PFSK-1 (cell line): ENCODE results near the gene CXCL9.

Experiments used
- FOXP2 ChIP-seq: optimal IDR thresholded peaks from 2 replicates; pipeline ENCODE3; 2011; ENCODE audit warnings: borderline replicate concordance, control low read depth, inconsistent platforms; ENCODE audit not compliant: insufficient read depth; ENCODE audit errors: extremely low read length, extremely low read depth
- POLR2AphosphoS5 ChIP-seq: IDR thresholded peaks from 2 replicates; pipeline ENCODE4 v1.6.1; 2012; ENCODE audit warnings: low read depth, mild to moderate bottlenecking, control low read depth, low read length, moderate library complexity
- REST ChIP-seq, 2 experiments: IDR thresholded peaks; 2 replicates each; pipeline versions ENCODE4 v1.6.1 to v1.8.0; 2011 to 2012; ENCODE audit warnings: low read depth in 2 of 2, low read length in 2 of 2, control low read depth in 1 of 2, inconsistent platforms in 1 of 2, mild to moderate bottlenecking in 1 of 2, moderate library complexity in 1 of 2; ENCODE audit not compliant: insufficient read depth in 1 of 2
- SIN3A ChIP-seq: IDR thresholded peaks from 2 replicates; pipeline ENCODE4 v1.6.1; 2012; ENCODE audit warnings: mild to moderate bottlenecking, low read length, moderate library complexity, borderline replicate concordance; ENCODE audit not compliant: insufficient read depth
- TAF1 ChIP-seq: IDR thresholded peaks from 2 replicates; pipeline ENCODE4 v1.6.1; 2012; ENCODE audit warnings: low read length, control low read depth, borderline replicate concordance; ENCODE audit not compliant: insufficient read depth

DNA sequence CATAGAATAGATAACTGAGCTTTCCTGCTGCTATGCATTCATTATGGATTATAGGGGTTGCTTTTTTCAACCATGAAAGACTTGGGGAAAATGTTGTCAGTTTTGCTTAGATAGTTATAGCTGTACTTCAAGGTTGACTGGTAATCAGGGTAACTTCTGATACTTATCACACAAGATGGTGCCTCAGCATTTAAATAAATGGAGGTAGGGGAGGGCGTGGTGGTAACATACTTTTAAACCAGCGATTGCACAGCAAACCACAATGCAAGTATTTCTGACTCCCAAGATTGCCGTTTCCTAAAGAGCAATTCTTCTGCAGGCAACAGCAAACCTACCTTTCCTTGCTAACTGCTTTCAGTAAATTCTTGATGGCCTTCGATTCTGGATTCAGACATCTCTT lies 14.7 kb upstream of the CXCL9 start:
- TF ChIP-seq REST (IDR thresholded peaks at IDR 0.05; ENCODE audit: insufficient read depth in 1 of 2, low read depth in 2 of 2, low read length in 2 of 2), result no peak
- no peak for TF ChIP-seq TAF1
- no peak for TF ChIP-seq SIN3A
- no peak for TF ChIP-seq POLR2AphosphoS5
- no peak for TF ChIP-seq FOXP2
